Ectodermal cell (in vitro differentiated cells): ENCODE measurements around the gene ATCAY.
"Not testable (repeated sequence)": the region's sequence is repeated elsewhere in the genome, so short reads cannot be mapped to it uniquely, and the experiment has no call there.

Source experiments
- H3K27ac ChIP-seq: 2 replicates; pipeline ENCODE4 v1.7.0; 2013; ENCODE audit warnings: mild to moderate bottlenecking, low read depth, low read length; ENCODE audit not compliant: insufficient read depth, poor library complexity, severe bottlenecking
- H3K27me3 ChIP-seq: 2 replicates; pipeline ENCODE4 v1.7.0; 2013; ENCODE audit warnings: mild to moderate bottlenecking, low read length; ENCODE audit not compliant: insufficient read depth, control insufficient read depth, poor library complexity, severe bottlenecking
- H3K36me3 ChIP-seq: one replicate; pipeline ENCODE4 v1.7.0; 2013; ENCODE audit warnings: low read length; ENCODE audit not compliant: control insufficient read depth, insufficient read depth
- H3K4me1 ChIP-seq: one replicate; pipeline ENCODE4 v1.7.0; 2013; ENCODE audit warnings: low read length; ENCODE audit not compliant: control insufficient read depth, insufficient read depth
- H3K4me3 ChIP-seq: 2 replicates; pipeline ENCODE4 v1.7.0; 2013; ENCODE audit warnings: low read depth, low read length, control low read depth; ENCODE audit not compliant: insufficient read depth
- H3K9me3 ChIP-seq: 2 replicates; pipeline ENCODE4 v1.7.0; 2013; ENCODE audit warnings: mild to moderate bottlenecking, low read length, moderate library complexity; ENCODE audit not compliant: control insufficient read depth
- WGBS, 2 experiments: methylation state at CpG; one replicate each; pipeline ENCODE4 v1.1.7; 2013; ENCODE audit warnings: missing lambda C conversion rate in 2 of 2; 5-methylcytosine and 5-hydroxymethylcytosine counted together

ATCAY gene

DNA sequence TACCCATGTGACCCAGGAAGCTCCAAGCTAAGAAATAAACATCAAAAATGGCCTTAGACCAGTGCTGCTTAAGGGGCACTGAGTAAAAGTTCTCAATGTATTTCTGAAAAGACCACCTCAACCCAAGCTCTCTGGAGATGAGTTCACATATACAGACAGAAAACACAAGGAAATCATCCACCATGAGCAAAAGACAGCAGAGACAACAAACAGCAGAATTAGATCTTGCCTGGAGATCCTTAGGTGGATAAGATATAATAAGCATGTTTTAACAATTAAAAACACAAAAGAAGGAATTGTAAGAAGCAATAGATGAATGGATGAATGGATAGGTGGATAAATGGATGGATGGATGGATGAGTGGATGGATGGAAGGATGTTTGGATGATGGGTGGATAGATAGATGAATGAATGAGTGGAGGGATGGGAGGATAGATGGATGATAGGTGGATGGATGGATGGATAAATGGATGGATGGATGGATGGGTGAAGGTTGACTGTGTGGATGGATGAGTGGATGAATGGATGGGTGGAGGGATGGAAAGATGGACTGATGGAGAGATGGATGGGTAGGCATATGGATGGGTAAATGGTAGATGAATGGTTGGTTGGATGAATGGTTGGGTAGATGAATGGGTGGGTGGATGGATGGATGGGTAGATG is 42.7 kb downstream of the ATCAY start:
- no peak overlapping the region for H3K4me3 ChIP-seq
- no peak overlapping the region for H3K27ac ChIP-seq
- no peaks in the 10 kb centered on the region for H3K27me3 ChIP-seq
- H3K4me1 ChIP-seq = no peaks in the 10 kb centered on the region
- H3K36me3 ChIP-seq = peaks cover 13% of the 10 kb centered on the region
- no peaks in the 10 kb centered on the region for H3K9me3 ChIP-seq

DNA sequence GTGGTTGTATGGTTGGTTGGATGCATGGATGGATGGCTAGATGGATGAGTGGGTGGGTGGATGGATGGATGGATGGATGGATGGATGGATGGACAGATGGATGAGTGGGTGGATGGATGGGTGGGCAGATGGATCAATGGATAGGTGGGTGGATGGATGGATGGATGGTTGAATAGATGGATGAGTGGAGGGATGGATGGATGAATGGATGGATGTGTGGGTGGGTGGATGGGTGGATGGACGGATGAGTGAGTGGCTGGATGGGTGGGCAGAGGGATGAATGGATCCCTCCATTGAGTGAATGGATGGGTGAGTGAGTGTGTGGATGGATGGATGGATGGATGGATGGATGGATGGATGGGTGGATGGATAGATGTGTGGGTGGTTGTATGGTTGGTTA is 43.4 kb downstream of the ATCAY start:
- H3K4me1 ChIP-seq = no peaks in the 10 kb centered on the region
- H3K9me3 ChIP-seq = no peaks in the 10 kb centered on the region
- WGBS, 2 experiments = 91 to 95% methylated on average over 1 of the region's 1 CpG
- H3K27me3 ChIP-seq = no peaks in the 10 kb centered on the region
- H3K27ac ChIP-seq = no peak overlapping the region
- H3K4me3 ChIP-seq = no peak overlapping the region
- peaks cover 13% of the 10 kb centered on the region for H3K36me3 ChIP-seq

DNA sequence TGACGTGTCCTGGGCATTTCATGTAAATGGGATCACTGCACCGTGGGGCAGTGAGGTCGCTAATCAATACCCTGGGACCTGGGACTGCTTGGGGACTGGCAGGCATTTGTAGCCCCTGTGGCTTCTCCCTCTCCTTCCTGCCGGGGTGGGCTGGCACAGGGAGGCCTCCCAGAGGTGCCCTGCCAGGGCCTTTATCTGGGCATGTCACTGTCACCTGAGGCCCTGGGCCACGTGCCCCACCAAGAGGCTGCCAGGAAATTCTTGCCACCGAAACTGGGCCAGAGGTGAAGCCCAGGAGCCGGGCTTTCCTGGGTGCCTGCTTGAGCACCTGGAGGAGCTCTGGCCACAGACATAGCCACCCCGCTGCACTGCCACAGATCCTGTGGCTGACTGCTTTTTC is 50.6 kb downstream of the ATCAY start:
- H3K36me3 ChIP-seq = no peaks in the 10 kb centered on the region
- no peak overlapping the region for H3K27ac ChIP-seq
- H3K27me3 ChIP-seq = peaks cover 21% of the 10 kb centered on the region
- H3K4me1 ChIP-seq = peaks cover 3% of the 10 kb centered on the region
- no peaks in the 10 kb centered on the region for H3K9me3 ChIP-seq
- WGBS, 2 experiments = 88 to 89% methylated on average over 8 of the region's 8 CpGs
- H3K4me3 ChIP-seq = no peak overlapping the region

DNA sequence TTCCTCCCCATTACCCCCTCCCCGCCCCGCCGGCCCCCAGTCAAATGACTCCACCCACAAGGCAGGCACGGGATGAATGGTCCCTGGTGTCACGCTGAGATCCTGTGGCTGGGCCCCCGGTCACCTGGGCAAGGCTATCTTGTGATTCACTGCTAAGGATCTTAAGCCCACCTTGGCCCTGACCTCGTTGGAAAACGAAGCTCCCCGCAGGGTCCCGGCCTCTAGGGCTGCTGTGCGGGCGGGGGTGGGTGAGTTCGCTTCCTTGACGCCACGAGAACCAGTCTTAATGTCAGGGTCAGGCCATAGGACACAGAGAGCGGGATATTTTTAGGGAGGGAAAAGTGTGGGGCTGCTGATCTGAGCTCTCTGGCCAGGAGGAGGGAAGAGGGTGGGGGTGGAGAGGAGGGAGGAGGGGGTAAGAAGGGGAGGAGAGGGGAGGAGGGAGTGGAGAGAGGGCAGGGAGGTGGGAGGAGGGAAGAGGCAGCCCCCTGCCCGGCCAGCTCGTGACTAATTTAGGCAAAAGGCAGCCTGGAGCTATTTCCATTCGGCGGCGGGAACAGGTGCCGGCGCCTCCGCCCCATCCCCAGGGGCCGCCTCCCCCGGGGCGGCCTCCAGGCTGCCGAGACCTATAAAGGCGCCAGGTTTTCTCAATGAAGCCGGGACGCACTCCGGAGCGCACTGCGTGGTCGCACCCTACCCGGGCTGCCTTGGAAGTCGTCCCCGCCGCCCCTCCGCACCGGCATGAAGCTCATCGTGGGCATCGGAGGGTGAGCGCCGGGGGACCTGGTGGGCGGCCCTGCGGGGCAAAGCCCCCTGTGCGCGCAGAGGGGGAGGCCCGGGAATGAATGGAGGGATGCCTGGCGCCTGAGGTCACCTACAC is 52.7 kb downstream of the ATCAY start, which contains the start of gene NMRK2:
Gene NMRK2 (plus strand): TSS at position 139 of the 880 bp plus-strand sequence. CDS start 603 bp downstream, at position 742.
- WGBS, 2 experiments = 1% methylated on average over 51 of the region's 51 CpGs
- Histone ChIP-seq H3K9me3 (no peaks in the 10 kb centered on the region), H3K27me3 (peaks cover 21% of the 10 kb centered on the region), H3K4me3 (peak within 1 kb of the TSS; percentile 34), H3K4me1 (peaks cover 3% of the 10 kb centered on the region), H3K36me3 (no peaks in the 10 kb centered on the region), H3K27ac (no peak within 1 kb of the TSS)

DNA sequence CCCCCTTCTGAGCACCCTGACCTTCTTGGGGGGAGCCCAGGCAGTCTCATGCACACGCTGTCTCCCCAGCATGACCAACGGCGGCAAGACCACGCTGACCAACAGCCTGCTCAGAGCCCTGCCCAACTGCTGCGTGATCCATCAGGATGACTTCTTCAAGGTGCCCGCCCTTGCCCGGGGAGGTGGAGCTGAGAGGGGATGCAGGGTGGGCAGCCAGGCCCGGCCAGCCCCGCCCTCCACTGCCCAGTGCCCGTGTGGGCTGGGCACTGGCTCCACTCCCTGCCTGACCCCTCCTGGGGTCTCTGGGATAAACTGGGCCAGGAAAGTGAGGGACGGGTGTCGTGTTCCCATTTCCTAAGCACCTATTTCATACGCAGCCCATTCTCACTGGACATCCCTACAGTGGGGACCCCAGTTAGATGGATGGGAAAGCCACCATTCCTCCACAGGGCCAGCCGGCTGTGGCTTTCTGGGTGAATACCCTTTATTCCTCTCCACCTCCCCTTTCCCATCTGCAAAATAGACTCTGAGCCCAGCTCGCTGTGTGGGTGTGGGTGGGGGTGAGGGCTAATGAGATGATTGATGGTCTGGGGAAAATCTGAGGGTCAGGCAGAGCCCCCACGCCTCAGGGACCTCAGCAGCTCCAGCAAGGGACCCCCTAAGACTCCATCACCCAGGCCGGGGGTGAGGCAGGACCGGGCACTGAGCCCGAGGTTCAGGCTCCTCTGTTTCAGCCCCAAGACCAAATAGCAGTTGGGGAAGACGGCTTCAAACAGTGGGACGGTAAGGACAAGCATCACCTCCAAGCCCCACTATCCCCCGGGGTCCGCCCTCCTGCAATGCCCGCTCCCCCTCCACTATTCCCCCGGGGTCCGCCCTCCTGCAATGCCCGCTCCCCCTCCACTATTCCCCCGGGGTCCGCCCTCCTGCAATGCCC is 56.3 kb downstream of the ATCAY start:
- H3K27ac ChIP-seq = no peak overlapping the region
- no peak overlapping the region for H3K4me3 ChIP-seq
- no peaks in the 10 kb centered on the region for H3K9me3 ChIP-seq
- 91 to 92% methylated on average over 21 to 22 of the region's 29 CpGs for WGBS, 2 experiments
- peaks cover 21% of the 10 kb centered on the region for H3K27me3 ChIP-seq
- H3K4me1 ChIP-seq = peaks cover 3% of the 10 kb centered on the region
- no peaks in the 10 kb centered on the region for H3K36me3 ChIP-seq

DNA sequence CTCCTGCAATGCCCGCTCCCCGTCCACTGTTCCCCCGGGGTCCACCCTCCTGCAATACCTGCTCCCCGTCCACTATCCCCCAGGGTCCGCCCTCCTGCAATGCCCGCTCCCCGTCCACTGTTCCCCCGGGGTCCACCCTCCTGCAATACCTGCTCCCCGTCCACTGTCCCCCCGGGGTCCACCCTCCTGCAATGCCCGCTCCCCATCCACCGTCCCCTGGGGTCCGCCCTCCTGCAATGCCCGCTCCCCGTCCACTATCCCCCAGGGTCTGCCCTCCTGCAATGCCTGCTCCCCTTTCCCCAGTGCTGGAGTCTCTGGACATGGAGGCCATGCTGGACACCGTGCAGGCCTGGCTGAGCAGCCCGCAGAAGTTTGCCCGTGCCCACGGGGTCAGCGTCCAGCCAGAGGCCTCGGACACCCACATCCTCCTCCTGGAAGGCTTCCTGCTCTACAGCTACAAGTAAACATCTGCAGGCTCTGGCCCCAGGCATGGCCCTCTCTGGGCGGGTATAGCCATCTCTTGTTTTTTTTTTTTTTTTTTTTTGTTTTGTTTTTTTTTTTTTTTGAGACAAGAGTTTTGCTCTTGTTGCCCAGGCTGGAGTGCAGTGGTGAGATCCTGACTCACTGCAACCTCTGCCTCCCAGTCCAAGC is 57.9 kb downstream of the ATCAY start:
- WGBS, 2 experiments = 94% methylated on average over 21 to 22 of the region's 22 CpGs
- not testable (repeated sequence) for H3K36me3 ChIP-seq, H3K4me3 ChIP-seq, H3K9me3 ChIP-seq, H3K27ac ChIP-seq, H3K4me1 ChIP-seq
- peaks cover 13% of the 10 kb centered on the region for H3K27me3 ChIP-seq

DNA sequence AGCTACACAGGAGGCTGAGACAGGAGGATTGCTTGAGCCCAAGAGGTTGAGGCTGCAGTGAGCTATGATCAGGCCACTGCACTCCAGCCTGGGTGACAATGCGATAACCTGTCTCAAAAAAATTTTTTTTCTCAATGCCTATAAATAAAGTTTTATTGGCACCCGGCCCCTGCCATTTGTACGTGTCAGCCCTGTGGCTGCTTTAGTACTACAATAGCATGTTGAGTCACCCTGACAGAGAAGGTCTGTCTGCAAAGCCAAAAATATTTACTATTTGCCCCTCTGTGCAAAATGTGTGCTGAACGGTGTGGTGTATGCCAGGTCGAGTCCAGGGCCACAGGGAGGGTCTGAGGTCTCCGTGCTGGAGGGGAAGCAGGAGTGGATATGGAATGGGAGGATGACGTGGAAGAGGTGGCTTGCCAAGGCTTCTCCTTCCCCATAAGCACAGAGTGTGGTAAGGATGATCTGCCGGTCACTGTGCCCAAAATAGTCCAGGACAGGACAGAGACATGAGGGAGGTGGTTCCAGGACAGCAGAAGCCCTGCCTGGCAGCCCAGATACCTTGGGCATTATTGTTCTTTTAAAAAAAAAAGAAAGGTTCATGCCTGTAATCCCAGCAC is 62.4 kb downstream of the ATCAY start:
- 94% methylated on average over 8 of the region's 8 CpGs for WGBS, 2 experiments
- H3K27ac ChIP-seq = no peak overlapping the region

DNA sequence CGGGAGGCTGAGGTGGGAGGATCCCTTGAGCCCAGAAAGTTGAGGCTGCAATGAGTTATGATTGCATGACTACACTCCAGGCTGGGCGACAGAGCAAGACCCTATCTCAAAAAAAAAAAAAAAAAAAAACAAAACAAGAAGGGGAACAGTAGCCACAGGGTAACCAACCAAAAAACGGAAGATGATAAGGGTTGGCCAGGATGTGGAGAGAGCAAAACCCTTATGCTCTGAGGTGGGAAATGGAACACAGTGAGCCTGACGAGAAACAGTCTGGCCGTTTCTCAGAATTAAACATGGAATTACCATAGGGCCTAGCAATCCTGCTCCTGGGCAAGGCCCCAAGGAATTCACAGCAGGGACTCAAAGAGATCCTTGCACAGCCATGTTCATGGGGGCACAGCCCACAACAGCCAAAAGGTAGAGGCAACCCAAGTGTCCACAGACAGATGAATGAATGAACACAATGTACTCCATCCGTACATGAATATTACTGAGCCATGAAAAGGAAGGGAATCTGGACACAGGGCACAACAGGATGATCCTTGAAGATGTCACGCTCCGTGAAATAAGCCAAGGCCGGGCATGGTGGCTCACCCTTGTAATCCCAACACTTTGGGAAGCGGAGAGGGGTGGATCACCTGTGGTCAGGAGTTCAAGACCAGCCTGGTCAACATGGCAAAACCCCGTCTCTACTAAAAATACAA is 63.7 kb downstream of the ATCAY start:
- Histone ChIP-seq H3K27ac (no peak overlapping the region), H3K4me1 (no peaks in the 10 kb centered on the region), H3K27me3 (no peaks in the 10 kb centered on the region), H3K36me3 (no peaks in the 10 kb centered on the region), H3K9me3 (no peaks in the 10 kb centered on the region), H3K4me3 (no peak overlapping the region)
- 93 to 95% methylated on average over 11 of the region's 11 CpGs for WGBS, 2 experiments

More for the DNA sequence above, 62.4 kb downstream of the ATCAY start:
- no peaks in the 10 kb centered on the region for H3K9me3 ChIP-seq
- H3K4me1 ChIP-seq = no peaks in the 10 kb centered on the region
- no peaks in the 10 kb centered on the region for H3K36me3 ChIP-seq
- H3K4me3 ChIP-seq = no peak overlapping the region
- no peaks in the 10 kb centered on the region for H3K27me3 ChIP-seq

DNA sequence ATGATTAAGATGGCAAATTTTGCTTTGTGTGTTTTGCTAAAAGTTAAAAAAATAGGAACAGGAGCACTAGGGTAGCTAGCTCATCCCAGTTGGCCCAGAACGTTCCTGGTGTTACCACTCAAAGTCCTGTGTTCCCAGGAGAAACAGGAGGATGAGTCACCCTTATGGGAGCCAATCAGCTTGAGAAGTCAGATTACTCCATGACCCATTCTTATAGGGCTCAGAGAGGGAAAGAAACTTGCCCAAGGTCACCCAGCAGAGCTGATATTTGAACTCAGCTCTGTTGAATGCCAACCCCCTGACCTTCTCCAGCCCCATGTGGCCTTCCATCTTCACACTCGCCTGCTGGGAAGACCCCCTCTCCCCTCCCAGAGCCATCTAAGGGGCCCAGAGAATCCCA is 65.4 kb downstream of the ATCAY start:
- no peak overlapping the region for H3K27ac ChIP-seq
- no peaks in the 10 kb centered on the region for H3K4me1 ChIP-seq
- WGBS, 2 experiments = 83 to 86% methylated on average over 2 of the region's 2 CpGs
- H3K36me3 ChIP-seq = no peaks in the 10 kb centered on the region
- no peaks in the 10 kb centered on the region for H3K27me3 ChIP-seq
- H3K4me3 ChIP-seq = no peak overlapping the region
- H3K9me3 ChIP-seq = no peaks in the 10 kb centered on the region
